ENCODE results near the gene ZCRB1. TPM values are rescaled to one million over a fixed set of nuclear protein-coding genes. Genes with fewer than 3 reads are reported as not detected.
"Not testable (repeated sequence)": the region's sequence is repeated elsewhere in the genome, so short reads cannot be mapped to it uniquely, and the experiment has no call there.

ZCRB1 gene, protein sequence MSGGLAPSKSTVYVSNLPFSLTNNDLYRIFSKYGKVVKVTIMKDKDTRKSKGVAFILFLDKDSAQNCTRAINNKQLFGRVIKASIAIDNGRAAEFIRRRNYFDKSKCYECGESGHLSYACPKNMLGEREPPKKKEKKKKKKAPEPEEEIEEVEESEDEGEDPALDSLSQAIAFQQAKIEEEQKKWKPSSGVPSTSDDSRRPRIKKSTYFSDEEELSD
- 35.1 and 52.3 TPM in 2 replicates for total RNA-seq (2014; rRNA removed; shearing (Covaris generic))

DNA sequence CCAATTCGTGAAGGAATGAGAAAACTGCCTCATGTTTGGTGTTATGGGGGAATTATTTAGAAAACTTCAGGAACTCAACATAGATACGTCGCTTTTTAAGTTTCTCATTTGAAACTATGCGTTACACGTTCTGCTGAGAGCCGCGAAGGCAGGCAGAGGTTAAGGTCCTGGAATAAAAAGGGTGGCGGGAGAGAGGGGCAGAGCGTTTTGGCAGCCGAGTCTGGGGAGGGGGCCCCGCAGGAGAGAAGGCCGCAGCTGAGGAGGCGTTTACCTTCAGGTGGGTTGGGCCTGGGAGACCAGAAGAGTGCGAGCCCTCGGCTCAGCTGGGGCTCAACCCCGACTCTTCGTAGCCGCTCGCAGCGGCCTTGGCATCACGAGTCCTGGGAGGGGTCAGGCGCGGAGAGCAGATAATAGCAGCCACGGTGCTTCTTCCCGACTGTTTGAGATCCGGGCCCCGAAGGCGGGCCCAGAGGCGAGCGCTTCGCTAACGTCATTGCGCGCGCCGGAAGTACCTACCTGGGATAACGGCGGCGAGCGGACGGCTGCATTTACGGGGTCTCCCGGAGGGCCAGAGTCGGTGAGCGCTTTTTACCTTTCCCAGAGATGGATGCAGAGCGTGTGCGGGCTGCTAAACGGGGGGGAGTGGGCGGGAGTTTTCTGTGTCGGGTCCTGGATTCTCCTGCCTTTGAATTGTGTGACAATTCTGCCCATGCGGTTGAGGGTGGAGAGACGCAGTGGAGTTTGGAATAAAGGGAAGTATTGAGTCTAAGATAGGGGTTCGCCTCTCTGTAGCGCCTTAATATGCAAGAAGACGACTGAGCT, at the start of gene ZCRB1, which contains the start of gene PPHLN1:
Gene ZCRB1, minus strand, starts transcription at position 442 of the 822 bp plus-strand sequence. CDS start 1,992 bp downstream, outside the sequence.
Gene PPHLN1, plus strand, starts transcription at position 515 of the 822 bp plus-strand sequence. CDS start 9,736 bp downstream, outside the sequence.
- DNase-seq (ENCODE audit: low read depth), result peak; percentile 76

DNA sequence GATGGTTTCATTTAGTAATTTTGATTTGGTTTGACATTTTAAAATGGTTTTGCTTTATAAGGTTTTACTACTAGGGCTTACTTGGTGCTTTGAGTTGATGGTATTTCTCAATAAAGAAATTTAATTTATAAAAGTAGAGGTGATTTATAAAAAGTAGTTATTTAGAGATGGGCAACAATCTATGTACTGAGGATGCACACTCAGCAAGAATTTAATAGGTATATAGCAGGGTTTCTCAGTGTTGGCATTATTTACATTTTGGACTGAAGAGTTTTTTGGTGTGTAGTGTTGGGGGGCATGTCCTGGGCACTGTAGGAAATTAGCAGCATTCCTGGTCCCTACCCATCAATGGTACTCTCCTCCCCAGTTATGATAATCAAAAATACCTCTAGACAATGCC, 47.8 kb upstream of the ZCRB1 start:
- no peak for DNase-seq (ENCODE audit: low read depth)

DNA sequence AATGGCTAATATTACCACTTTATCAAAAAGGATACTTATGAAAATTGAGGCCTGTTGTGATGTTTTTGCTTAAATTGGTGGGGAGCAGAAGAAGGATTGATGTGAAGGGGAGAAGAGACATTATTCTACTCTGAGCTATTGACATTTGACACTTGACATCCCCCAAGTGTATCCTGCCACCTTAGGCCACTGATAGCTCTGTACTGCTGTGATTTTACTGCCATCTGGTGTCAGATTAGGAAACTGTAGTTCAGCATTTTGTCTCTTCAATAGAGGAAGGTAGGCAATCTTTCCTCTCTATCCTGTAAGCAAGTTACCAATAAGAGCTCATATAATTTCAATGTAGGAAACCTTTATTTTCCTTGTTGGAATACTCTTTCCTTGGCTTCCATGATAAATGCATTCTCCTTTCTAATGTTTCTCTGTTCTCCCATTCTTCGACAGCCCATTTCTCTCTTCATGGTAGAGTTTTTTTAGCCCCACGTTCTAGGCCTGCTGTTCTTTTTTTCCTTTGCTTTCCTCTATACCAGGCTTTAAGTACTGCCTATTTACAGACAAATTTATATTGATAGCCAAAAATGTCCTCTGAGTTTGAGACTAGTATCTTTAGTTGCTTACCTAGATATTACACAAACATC, 46.4 kb upstream of the ZCRB1 start:
- peak; percentile 40 for DNase-seq (ENCODE audit: low read depth)

DNA sequence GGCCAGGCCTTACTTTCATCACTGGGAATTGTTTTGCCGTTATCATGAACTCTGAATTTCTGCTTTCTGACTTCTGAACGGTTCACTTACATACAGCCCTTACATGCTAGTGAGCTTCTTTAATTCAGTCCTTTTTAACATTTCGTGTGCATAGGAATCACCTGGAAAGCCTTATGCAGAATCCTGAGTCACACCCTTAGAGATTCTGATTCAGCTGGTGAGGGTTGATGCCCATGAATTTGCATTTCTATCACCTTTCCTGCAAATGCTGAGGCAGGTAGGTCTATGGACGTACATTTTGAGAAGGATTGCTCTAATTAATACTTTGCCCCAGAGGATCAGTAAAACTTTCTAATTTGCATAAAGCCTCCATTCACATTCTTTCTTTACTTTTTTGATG, 44.1 kb upstream of the ZCRB1 start:
- DNase-seq (ENCODE audit: low read depth), result no peak

DNA sequence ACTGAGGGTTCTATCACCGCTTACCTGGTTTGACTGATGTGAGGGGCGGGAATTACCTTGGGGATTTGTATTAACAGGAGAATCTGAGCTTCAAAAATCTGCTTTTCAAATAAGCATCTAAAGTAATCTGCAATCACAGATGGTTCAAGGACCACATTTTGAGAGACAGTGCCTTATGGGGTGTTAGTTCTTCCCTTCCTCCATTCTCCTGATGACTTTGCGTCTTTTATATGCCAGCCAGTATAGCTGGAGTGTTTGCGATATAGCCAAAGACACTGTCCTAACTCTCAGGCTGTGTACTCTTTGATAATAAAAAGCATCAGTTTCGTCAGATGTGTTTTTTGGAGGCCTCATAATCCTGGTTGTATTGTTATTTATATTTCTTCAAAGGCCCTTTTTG, 39.6 kb upstream of the ZCRB1 start:
- DNase-seq (ENCODE audit: low read depth), result no peak

DNA sequence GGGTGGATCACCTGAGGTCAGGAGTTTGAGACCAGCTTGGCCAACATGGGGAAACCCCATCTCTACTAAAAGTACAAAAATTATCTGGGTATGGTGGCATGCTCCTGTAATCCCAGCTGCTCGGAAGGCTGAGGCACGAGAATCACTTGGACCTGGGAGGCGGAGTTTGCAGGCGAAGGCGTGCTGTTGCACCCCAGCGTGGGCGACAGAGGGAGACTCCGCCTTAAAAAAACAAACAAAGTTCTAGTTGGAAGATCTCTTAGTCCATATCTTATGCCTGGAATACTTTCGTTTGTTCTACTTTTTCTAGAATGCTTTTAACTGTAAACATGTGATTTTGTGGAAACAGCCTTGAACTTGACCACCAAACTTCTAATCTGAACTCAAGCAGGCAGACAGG, 38.8 kb upstream of the ZCRB1 start:
- no peak for DNase-seq (ENCODE audit: low read depth)

DNA sequence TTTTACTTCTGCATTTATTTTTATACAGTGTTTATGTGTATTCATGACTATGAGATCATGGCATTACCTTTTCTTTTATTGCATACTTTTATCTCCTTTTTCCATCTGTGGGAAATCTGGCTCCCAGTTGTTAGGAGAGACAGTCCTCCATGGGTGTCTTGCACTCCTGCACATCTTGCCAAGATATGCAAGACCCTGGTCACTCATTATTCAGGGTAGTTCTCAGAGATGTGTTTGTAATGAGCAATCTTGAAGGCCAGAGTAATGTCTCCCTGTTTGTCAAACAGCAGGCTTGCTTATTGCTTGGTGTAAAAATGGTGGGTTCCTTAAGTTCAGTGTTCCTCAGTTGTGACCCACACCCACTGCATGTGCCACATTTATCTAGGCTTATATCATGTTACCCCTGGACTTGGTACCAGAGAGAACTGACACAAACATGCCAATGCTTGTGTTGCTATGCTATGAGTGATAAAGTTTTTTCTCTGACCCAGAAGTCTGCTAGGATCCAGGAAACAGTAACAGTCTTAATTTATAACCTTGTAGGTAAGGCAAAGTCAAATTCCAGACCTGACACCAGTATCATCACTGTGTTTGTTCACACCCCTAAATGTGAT, 36.9 kb upstream of the ZCRB1 start:
- DNase-seq (ENCODE audit: low read depth), result no peak

DNA sequence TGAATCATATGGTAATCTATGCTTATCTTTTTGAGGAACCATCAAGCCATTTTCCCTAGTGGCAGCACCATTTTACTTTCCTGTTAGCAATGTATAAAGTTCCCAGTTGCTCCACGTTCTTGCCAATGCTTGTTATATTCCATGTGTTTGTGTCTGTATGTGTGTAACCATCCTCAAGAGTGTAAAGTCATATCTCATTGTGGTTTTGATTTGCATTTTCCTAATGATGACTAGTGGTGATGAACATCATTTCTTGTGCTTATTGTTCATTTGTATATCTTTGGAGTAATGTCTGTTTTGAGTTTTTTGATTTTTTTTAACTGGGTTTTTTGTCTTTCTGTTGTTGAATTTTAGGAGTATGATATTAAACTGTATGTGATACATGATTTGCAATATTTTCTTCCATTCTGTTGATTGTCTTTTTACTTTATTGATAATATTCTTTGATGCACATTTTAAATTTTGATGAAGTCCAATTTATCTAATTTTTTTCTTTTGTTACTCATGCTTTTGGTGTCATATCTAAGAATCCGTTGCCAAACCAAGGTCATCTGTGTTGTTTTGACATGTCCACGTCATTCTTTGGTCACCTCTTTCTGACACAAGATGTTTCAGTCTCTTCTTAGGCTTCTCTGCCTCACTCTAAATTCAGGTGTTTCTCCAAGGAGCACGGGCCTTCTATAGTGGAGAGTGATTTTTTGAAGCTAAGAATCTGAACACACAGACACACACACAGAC, 36.2 kb upstream of the ZCRB1 start:
- no peak for DNase-seq (ENCODE audit: low read depth)

DNA sequence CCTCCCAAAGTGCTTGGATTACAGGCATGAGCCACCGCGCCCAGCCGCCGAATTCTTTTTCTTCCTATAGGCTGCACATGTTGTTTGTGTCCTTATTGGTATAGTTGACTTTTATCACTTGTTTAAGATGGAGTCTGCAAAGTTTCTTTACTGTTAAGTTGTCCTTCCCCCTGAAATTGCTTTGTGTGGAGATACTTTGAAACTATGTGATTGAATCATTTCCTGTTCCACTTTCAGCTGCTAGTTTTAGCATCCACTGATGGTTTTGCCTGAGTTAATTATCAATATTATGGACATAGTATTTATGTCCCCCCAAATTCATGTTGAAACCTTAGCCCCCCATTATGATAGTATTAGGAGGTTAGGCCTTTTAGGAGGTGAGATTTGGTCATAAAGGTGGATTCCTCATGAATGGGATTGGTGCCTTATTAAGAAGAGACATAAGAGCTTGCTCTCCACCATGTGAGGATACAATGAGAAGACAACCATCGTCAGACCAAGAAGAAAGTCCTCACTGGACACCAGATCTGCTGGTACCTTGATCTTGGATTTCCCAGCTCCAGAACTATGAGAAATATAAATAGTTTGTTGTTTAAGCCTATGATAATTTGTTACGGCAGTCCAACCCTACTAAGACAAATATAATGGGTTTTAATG, 35.0 kb upstream of the ZCRB1 start:
- DNase-seq (ENCODE audit: low read depth), result no peak

DNA sequence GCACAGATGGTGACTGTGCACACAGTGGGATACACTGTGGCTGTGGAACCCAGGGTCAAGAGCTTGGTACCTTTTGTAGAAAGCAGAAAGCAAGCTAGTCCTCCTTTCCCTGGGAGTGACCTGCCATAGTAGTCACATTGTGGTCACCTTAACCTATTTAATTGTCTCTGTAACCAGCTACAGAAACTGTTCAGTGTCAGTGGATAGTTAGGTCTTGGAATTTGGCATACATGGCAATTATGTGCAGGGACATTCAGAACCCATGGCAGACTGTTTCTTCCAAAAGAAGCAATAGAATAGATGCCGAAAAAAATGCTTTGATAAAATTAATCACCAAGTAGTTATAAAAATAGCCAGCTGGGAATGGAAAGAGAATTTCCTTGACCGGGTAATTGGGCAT, 30.4 kb upstream of the ZCRB1 start:
- no peak for DNase-seq (ENCODE audit: low read depth)

DNA sequence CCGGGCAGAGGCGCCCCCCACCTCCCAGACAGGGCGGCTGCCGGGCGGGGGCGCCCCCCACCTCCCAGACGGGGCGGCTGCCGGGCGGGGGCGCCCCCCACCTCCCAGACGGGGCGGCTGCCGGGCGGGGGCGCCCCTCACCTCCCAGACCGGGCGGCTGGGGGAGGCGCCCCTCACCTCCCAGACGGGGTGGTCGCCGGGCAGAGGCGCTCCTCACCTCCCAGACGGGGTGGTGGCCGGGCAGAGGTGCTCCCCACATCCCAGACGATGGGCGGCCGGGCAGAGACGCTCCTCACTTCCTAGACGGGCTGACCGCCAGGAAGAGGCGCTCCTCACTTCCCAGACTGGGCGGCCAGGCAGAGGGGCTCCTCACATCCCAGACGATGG, 24.1 kb upstream of the ZCRB1 start:
- not testable (repeated sequence) for DNase-seq (ENCODE audit: low read depth)

DNA sequence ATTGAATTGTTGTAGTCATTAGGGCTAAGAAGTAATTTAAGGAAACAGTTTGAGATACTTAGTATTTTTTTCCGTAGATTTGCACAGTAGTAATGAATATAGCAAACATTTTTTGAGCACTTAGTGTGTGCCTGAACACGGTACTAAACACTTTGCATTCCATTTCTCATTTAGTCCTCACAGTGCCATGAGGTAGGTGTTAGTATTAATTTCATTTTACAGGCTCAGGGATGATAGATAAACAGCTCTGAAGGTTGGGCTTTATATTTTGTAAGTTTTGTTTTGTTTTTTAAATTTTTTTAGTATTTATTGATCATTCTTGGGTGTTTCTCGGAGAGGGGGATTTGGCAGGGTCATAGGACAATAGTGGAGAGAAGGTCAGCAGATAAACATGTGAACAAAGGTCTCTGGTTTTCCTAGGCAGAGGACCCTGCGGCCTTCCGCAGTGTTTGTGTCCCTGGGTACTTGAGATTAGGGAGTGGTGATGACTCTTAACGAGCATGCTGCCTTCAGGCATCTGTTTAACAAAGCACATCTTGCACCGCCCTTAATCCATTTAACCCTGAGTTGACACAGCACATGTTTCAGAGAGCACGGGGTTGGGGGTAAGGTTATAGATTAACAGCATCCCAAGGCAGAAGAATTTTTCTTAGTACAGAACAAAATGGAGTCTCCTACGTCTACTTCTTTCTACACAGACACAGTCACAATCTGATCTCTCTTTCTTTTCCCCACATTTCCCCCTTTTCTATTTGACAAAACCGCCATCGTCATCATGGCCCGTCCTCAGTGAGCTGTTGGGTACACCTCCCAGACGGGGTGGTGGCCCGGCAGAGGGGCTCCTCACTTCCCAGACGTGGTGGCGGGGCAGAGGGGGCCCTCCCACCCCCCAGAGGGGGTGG, 23.5 kb upstream of the ZCRB1 start:
- not testable (repeated sequence) for DNase-seq (ENCODE audit: low read depth)

DNA sequence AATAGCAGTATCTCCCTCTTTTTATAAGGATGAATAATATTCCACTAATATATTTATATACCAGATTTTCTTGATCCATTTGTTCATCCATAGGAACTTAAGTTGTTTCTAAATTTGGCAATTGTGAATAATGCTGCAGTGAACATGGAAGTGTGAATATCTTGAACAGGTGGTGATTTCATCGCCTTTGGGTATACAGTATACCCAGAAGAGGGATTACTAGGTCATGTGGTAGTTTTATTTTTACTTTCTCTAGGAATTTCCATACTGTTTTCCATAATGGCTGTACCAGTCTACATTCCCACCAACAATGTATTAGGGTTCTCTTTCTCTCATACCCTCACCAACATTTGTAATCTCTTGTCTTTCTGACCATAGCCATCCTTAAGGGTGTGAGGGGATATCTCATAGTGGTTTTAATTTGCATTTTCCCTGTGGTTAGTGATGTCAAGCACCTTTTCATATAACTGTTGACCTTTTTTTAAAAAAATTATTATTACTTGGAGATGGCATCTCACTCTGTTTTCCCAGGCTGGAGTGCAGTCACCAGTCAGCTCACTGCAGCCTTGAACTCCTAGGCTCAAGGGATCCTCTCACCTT, 20.6 kb upstream of the ZCRB1 start:
- DNase-seq (ENCODE audit: low read depth), result no peak

DNA sequence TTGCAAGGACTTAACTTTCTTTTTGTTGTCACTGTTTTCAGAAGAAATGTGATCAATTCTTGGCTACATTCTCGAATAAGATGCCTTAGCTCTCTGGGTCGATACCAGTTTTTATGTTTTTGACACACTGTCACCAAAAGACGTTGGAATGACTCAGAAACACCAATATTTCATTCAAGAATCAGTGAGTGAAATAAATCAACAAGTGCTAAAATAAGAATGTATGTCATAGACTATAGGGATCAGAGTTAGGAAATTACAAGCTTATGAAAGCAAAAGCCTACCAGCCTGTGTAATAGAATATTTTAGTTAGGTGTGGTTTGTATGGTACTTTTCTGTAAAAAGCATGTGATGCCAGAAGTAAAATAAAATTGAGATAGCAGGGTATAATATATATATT, 17.8 kb upstream of the ZCRB1 start:
- no peak for DNase-seq (ENCODE audit: low read depth)

DNA sequence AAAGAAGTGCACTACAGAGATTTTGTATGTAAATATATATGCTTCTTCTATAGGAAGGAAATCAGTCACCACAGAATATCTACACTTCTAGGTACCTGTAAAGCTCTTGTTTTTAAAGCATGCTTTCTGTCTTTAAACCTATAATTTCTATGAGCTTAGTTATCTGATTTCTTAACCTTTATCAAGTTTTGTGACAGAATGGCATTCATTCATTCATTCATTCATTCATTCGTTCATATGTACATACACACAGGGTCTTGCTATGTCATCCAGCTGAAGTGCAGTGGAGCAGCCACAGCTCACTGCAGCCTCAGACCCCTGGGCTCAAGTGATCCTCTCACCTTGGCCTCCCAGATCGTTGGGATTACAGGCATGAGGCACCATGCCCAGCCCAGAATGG, 16.1 kb upstream of the ZCRB1 start:
- no peak for DNase-seq (ENCODE audit: low read depth)

DNA sequence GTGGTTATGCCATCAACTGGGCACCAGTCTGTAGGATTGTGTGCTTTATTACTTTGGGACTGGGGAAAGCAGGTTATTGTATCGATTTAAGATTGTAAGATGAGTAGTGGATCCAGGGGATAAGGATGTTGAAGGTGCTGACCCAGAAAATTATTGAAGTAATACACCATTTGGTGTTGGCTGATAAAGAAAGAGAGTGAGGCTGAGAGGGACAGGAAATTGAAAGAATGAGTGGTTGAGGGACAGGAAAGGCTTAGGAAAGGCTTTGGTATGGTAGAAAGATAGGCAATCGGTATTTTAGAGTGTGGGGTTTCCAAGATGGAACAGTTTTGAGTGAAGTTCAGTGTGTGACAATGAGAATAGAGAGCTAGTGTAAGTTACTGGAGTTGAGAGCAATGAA, 12.4 kb upstream of the ZCRB1 start:
- no peak for DNase-seq (ENCODE audit: low read depth)

DNA sequence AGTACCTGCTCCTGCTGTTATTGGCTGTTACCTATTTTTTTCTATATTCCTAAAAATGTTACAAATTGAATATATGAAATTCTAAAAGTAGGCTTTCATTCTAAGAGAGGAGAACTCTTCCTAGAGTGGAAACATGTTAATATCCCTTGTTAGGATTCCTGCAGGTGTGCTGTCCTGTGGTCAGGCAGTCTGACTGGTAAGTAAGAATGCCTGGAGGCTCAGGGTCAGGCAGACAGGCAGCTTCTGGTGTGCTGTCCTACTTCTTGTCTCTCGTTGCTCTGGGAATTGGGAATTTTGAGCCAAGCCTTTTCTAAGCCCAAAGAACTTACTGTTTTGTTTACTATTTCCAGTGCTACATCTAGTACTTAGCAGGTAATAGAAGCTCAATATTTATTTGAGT, 10.4 kb upstream of the ZCRB1 start:
- DNase-seq (ENCODE audit: low read depth), result no peak

DNA sequence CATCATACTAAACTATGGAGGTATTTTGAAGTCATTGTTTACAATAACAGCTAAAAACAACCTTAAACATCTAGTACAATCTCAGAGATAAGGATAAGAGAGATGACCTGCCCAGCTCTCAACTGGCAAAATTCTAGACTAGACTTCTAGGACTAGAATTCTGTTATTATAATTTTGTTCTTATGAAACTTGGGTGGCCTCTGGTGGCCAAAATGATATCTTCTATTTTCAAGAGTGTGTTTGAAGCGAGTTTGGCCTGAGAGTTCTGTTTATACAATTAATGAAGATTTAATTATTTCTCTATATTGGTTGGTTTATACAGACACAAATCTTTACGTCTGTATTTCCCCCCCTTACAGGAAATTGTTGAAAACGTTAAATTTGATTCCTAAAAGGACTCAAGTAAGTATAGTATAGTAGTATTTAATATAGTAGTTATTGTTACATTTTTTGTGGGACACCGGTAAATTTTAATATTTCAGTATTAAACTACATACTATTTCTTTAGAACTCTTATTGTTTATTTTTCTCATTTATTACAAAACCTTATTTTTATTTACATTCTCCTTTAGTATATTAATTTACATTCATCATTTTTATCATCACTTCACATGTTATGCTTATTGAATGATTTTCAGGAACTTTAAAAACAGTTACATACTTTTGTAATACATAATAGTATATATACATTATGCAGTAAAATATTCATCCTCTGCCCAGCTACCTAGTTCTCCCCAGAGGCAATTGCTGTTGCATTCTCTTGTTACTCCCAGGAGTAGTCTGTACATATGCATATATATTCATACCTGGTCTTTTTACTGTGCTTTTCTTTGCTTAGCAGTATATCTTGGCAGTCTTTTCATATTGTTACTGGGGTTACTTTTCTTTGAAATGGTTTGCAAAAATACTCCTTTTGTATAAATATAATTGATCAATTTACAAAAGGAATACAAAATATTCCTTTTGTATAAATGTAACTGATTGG, 6.7 kb upstream of the ZCRB1 start:
- DNase-seq (ENCODE audit: low read depth), result peak; percentile 33

Measured in RPMI7951 (cell line).